Measurements from ENCODE around the gene TNFRSF21.
A peak's percentile ranks its signal among the peaks of the same experiment; 100 is the strongest.
"Not testable (repeated sequence)": the region's sequence is repeated elsewhere in the genome, so short reads cannot be mapped to it uniquely, and the experiment has no call there.

Gene TNFRSF21

GRCh38 chr6:47321577-47321976 lies 11.9 kb upstream of the TNFRSF21 start:
- no peak for DNase-seq (ENCODE audit: low read depth)

GRCh38 chr6:47319867-47320266 lies 10.2 kb upstream of the TNFRSF21 start:
- no peak for DNase-seq (ENCODE audit: low read depth)

- no peak for DNase-seq (ENCODE audit: low read depth)
These were observed 9.7 kb upstream of the TNFRSF21 start for GRCh38 chr6:47319382-47319781.

GRCh38 chr6:47318236-47318989 lies 8.7 kb upstream of the TNFRSF21 start:
- DNase-seq (ENCODE audit: low read depth), result no peak

GRCh38 chr6:47315181-47315580 lies 5.5 kb upstream of the TNFRSF21 start:
- DNase-seq (ENCODE audit: low read depth), result not testable (repeated sequence)

- no peak for DNase-seq (ENCODE audit: low read depth)
These were observed 401 bp upstream of the TNFRSF21 start for GRCh38 chr6:47310131-47310480.

- DNase-seq (ENCODE audit: low read depth), result no peak
These were observed 984 bp downstream of the TNFRSF21 start for GRCh38 chr6:47308552-47309290.

GRCh38 chr6:47308198-47308517 lies 1.5 kb downstream of the TNFRSF21 start:
- DNase-seq (ENCODE audit: low read depth), result no peak

GRCh38 chr6:47307362-47308197 lies 2.1 kb downstream of the TNFRSF21 start:
- no peak for DNase-seq (ENCODE audit: low read depth)

- DNase-seq (ENCODE audit: low read depth), result no peak
These were observed 2.8 kb downstream of the TNFRSF21 start for GRCh38 chr6:47306887-47307286.

- DNase-seq (ENCODE audit: low read depth), result no peak
These were observed 5.8 kb downstream of the TNFRSF21 start for GRCh38 chr6:47303861-47304260.

GRCh38 chr6:47303342-47303741 lies 6.4 kb downstream of the TNFRSF21 start:
- no peak for DNase-seq (ENCODE audit: low read depth)

- no peak for DNase-seq (ENCODE audit: low read depth)
These were observed 7.7 kb downstream of the TNFRSF21 start for GRCh38 chr6:47302043-47302442.

GRCh38 chr6:47301441-47301840 lies 8.3 kb downstream of the TNFRSF21 start:
- DNase-seq (ENCODE audit: low read depth), result no peak

- no peak for DNase-seq (ENCODE audit: low read depth)
These were observed 9.3 kb downstream of the TNFRSF21 start for GRCh38 chr6:47300417-47300816.

- DNase-seq (ENCODE audit: low read depth), result no peak
These were observed 9.7 kb downstream of the TNFRSF21 start for GRCh38 chr6:47299965-47300364.

- no peak for DNase-seq (ENCODE audit: low read depth)
These were observed 11.2 kb downstream of the TNFRSF21 start for GRCh38 chr6:47298475-47298874.

- no peak for DNase-seq (ENCODE audit: low read depth)
These were observed 14.7 kb downstream of the TNFRSF21 start for GRCh38 chr6:47294990-47295389.

GRCh38 chr6:47292944-47293343 lies 16.8 kb downstream of the TNFRSF21 start:
- peak; percentile 42 for DNase-seq (ENCODE audit: low read depth)

GRCh38 chr6:47292027-47292426 lies 17.7 kb downstream of the TNFRSF21 start:
- no peak for DNase-seq (ENCODE audit: low read depth)

- no peak for DNase-seq (ENCODE audit: low read depth)
These were observed 19.4 kb downstream of the TNFRSF21 start for GRCh38 chr6:47290124-47290834.
